WTC11 (cell line): ENCODE data around the gene KLK6. TPM values are rescaled to one million over a fixed set of nuclear protein-coding genes. Genes with fewer than 3 reads are reported as not detected.

Experiments used
- ATAC-seq: fragments of 200-7000 bp; cut with Tn5 transposase; 2 replicates; pipeline ENCODE4 v1.10.0; 2021; ENCODE audit warnings: mild to moderate bottlenecking, moderate library complexity
- CTCF ChIA-PET: fragments of 300-600 bp; sonication (Branson Sonifier 250); formaldehyde crosslinking; loops from one replicate; lab custom pipeline; 2021; ENCODE audit warnings: antibody characterized with exemption; lab: Charles Lee
- POLR2A ChIA-PET: fragments of 350-600 bp; sonication (Branson Sonifier 250); formaldehyde crosslinking; loops from one replicate; lab custom pipeline; 2021; ENCODE audit warnings: antibody characterized with exemption; lab: Charles Lee
- DNase-seq: peaks from one replicate; pipeline ENCODE4 v3.0.0; 2021; ENCODE audit warnings: low spot score
- H3K27ac Mint-ChIP-seq: 2 replicates; pipeline ENCODE4 v1.8.0; 2021; ENCODE audit warnings: mixed read lengths
- H3K27me3 Mint-ChIP-seq: 2 replicates; pipeline ENCODE4 v1.8.0; 2021; ENCODE audit warnings: low read depth, mild to moderate bottlenecking, moderate library complexity, mixed read lengths
- H3K36me3 Mint-ChIP-seq: 2 replicates; pipeline ENCODE4 v1.8.0; 2021; ENCODE audit warnings: mixed read lengths
- H3K4me1 Mint-ChIP-seq: 2 replicates; pipeline ENCODE4 v1.8.0; 2022; ENCODE audit warnings: mixed read lengths
- H3K4me3 Mint-ChIP-seq: 2 replicates; pipeline ENCODE4 v1.8.0; 2021; ENCODE audit warnings: mild to moderate bottlenecking, moderate library complexity, mixed read lengths
- H3K9me3 Mint-ChIP-seq: 2 replicates; pipeline ENCODE4 v1.8.0; 2021; ENCODE audit warnings: mixed read lengths
- ATF1 ChIP-seq: sonication (generic); formaldehyde crosslinking; IDR thresholded peaks from 2 replicates; pipeline ENCODE4 v1.8.1; 2023; ENCODE audit warnings: mild to moderate bottlenecking, moderate library complexity, missing genetic modification reagents
- ATF3 ChIP-seq: sonication (generic); formaldehyde crosslinking; conservative IDR thresholded peaks from 2 replicates; pipeline ENCODE4 v1.8.1; 2022; ENCODE audit warnings: mild to moderate bottlenecking, missing genetic modification reagents
- E2F5 ChIP-seq: sonication (generic); formaldehyde crosslinking; IDR thresholded peaks from 2 replicates; pipeline ENCODE4 v1.8.1; 2022; ENCODE audit warnings: mild to moderate bottlenecking, moderate library complexity, missing genetic modification reagents
- ESRRA ChIP-seq: sonication (generic); formaldehyde crosslinking; IDR thresholded peaks from 2 replicates; pipeline ENCODE4 v1.8.1; 2022; ENCODE audit warnings: mild to moderate bottlenecking, missing genetic modification reagents, borderline replicate concordance
- ETV6 ChIP-seq: sonication (generic); formaldehyde crosslinking; IDR thresholded peaks from 2 replicates; pipeline ENCODE4 v1.8.1; 2022; ENCODE audit warnings: mild to moderate bottlenecking, missing genetic modification reagents
- FOXJ3 ChIP-seq: sonication (generic); formaldehyde crosslinking; IDR thresholded peaks from 2 replicates; pipeline ENCODE4 v1.9.0; 2021; ENCODE audit warnings: missing genetic modification reagents, mild to moderate bottlenecking, borderline replicate concordance
- FOXK1 ChIP-seq: sonication (generic); formaldehyde crosslinking; IDR thresholded peaks from 2 replicates; pipeline ENCODE4 v1.8.0; 2022; ENCODE audit warnings: mild to moderate bottlenecking, moderate library complexity, missing genetic modification reagents
- GABPB1 ChIP-seq: sonication (generic); formaldehyde crosslinking; IDR thresholded peaks from 2 replicates; pipeline ENCODE4 v1.8.1; 2023; ENCODE audit warnings: mild to moderate bottlenecking, missing genetic modification reagents
- GTF2I ChIP-seq: fragments of 250-450 bp; sonication (Bioruptor Pico); conservative IDR thresholded peaks from 2 replicates; pipeline ENCODE4 v1.4.0; 2021; ENCODE audit warnings: mild to moderate bottlenecking
- KAT7 ChIP-seq: sonication (generic); formaldehyde crosslinking; IDR thresholded peaks from 2 replicates; pipeline ENCODE4 v1.8.1; 2023; ENCODE audit warnings: missing genetic modification reagents, mild to moderate bottlenecking, borderline replicate concordance
- NR3C1 ChIP-seq: sonication (generic); formaldehyde crosslinking; conservative IDR thresholded peaks from 2 replicates; pipeline ENCODE4 v1.8.1; 2023; ENCODE audit warnings: low read depth, mild to moderate bottlenecking, missing genetic modification reagents
- SP1 ChIP-seq: sonication (generic); formaldehyde crosslinking; conservative IDR thresholded peaks from 2 replicates; pipeline ENCODE4 v1.8.1; 2022; ENCODE audit warnings: missing genetic modification reagents
- TCF7 ChIP-seq: sonication (generic); formaldehyde crosslinking; IDR thresholded peaks from 2 replicates; pipeline ENCODE4 v1.8.0; 2022; ENCODE audit warnings: mild to moderate bottlenecking, low read depth, missing genetic modification reagents, moderate library complexity
- ZBTB21 ChIP-seq: sonication (generic); formaldehyde crosslinking; IDR thresholded peaks from 2 replicates; pipeline ENCODE4 v1.8.1; 2023; ENCODE audit warnings: mild to moderate bottlenecking, missing genetic modification reagents, borderline replicate concordance
- ZNF121 ChIP-seq: sonication (generic); formaldehyde crosslinking; IDR thresholded peaks from 2 replicates; pipeline ENCODE4 v1.8.0; 2023; ENCODE audit warnings: missing genetic modification reagents
- ZNF263 ChIP-seq: sonication (generic); formaldehyde crosslinking; IDR thresholded peaks from 2 replicates; pipeline ENCODE4 v1.8.1; 2022; ENCODE audit warnings: low read depth, mild to moderate bottlenecking, moderate library complexity, missing genetic modification reagents
- ZNF416 ChIP-seq: fragments of 250-450 bp; sonication (Bioruptor Pico); IDR thresholded peaks from 2 replicates; pipeline ENCODE4 v1.9.0; 2021; ENCODE audit warnings: mild to moderate bottlenecking, inconsistent platforms
- ZNF671 ChIP-seq: fragments of 250-450 bp; sonication (Bioruptor Pico); IDR thresholded peaks from 2 replicates; pipeline ENCODE4 v1.8.0; 2021; ENCODE audit warnings: mild to moderate bottlenecking
- total RNA-seq: library from RNA; stranded (reverse); gene quantifications from 3 replicates; pipeline ENCODE4 v1.2.3, GENCODE V29; 2021
- TF ChIP-seq, protein P1 (sequence below): fragments of 250-450 bp; sonication (Bioruptor Pico); IDR thresholded peaks from 2 replicates; pipeline ENCODE4 v2.1.2; 2022; ENCODE audit warnings: mild to moderate bottlenecking, moderate library complexity
- TF ChIP-seq, protein P2 (sequence below): sonication (generic); formaldehyde crosslinking; IDR thresholded peaks from 2 replicates; pipeline ENCODE4 v1.8.1; 2022; ENCODE audit warnings: missing genetic modification reagents, borderline replicate concordance
- TF ChIP-seq, protein P3 (sequence below): sonication (generic); formaldehyde crosslinking; IDR thresholded peaks from 2 replicates; pipeline ENCODE4 v1.8.0; 2022; ENCODE audit warnings: mild to moderate bottlenecking, missing genetic modification reagents
- TF ChIP-seq, protein P4 (sequence below): fragments of 250-450 bp; sonication (Bioruptor Pico); IDR thresholded peaks from 2 replicates; pipeline ENCODE4 v1.9.0; 2021; ENCODE audit warnings: mild to moderate bottlenecking
- TF ChIP-seq, protein P5 (sequence below): sonication (generic); formaldehyde crosslinking; IDR thresholded peaks from 2 replicates; pipeline ENCODE4 v1.8.1; 2023; ENCODE audit warnings: mild to moderate bottlenecking, missing genetic modification reagents, borderline replicate concordance
- TF ChIP-seq, protein P6 (sequence below): sonication (generic); formaldehyde crosslinking; IDR thresholded peaks from 2 replicates; pipeline ENCODE4 v1.8.1; 2022; ENCODE audit warnings: low read depth, missing genetic modification reagents, borderline replicate concordance

Gene KLK6
- total RNA-seq, 1 experiment from 2014 or later: 0.52 TPM

GRCh38 chr19:51002542-51003311 is 33.3 kb upstream of the KLK6 start:
- CTCF ChIA-PET: interaction anchor here (0.5 to 6.0 kb wide), 9 partner anchors 15 to 465 kb away, joined by 3 to 94 read pairs (median 4); partner anchors contain the start of gene KLK7
- POLR2A ChIA-PET: no interaction called here
- peak; percentile 97 for DNase-seq
- H3K4me3 Mint-ChIP-seq: peak overlapping the region; percentile 67
- TF ChIP-seq, protein P1, sequence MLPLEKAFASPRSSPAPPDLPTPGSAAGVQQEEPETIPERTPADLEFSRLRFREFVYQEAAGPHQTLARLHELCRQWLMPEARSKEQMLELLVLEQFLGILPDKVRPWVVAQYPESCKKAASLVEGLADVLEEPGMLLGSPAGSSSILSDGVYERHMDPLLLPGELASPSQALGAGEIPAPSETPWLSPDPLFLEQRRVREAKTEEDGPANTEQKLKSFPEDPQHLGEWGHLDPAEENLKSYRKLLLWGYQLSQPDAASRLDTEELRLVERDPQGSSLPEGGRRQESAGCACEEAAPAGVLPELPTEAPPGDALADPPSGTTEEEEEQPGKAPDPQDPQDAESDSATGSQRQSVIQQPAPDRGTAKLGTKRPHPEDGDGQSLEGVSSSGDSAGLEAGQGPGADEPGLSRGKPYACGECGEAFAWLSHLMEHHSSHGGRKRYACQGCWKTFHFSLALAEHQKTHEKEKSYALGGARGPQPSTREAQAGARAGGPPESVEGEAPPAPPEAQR: no peak
- no peak for TF ChIP-seq ZNF263 (CRISPR knock-in tag)
- TF ChIP-seq SP1 (CRISPR knock-in tag): 0 out of 2 replicates have a peak, but pooled peaks have one; percentile 24
- no peak for TF ChIP-seq FOXK1 (CRISPR knock-in tag)
- H3K36me3 Mint-ChIP-seq: no peaks in the 10 kb centered on the region
- H3K27ac Mint-ChIP-seq: peak overlapping the region; percentile 93
- H3K9me3 Mint-ChIP-seq: no peaks in the 10 kb centered on the region
- H3K27me3 Mint-ChIP-seq: peaks cover 52% of the 10 kb centered on the region
- H3K4me1 Mint-ChIP-seq: peaks cover 24% of the 10 kb centered on the region
- peak; percentile 81 for ATAC-seq

DNA sequence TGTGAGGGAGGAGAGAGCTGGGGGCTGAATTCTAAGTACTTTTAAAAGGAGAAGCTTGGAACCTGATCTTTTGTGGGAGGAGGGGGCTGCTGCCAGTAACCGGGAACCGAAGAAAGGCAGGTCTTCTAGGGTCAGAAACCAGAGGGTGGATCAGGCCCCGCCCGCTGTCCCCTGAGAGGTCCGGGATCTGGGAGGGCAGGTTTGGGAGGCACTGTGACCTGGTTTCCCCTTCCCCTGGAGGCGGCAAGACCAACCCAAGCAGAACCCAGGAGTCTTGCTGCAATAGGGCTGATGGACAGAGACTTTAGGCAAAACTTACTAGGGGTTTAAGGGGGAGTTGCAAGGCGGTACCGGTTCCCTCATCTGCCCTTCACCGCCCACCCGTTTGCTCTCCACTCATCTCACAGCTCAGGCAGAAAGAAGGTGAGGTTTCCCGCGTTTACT is 32.7 kb upstream of the KLK6 start:
- H3K4me3 Mint-ChIP-seq: peak overlapping the region; percentile 67
- POLR2A ChIA-PET: no interaction called here
- CTCF ChIA-PET: interaction anchor here (0.8 to 6.0 kb wide), 9 partner anchors 15 to 464 kb away, joined by 3 to 94 read pairs (median 4); partner anchors contain the start of gene KLK7
- peak overlapping the region; percentile 93 for H3K27ac Mint-ChIP-seq
- TF ChIP-seq ZNF416 (no peak), NR3C1 (CRISPR knock-in tag) (no peak), TCF7 (CRISPR knock-in tag) (no peak), ZNF671 (CRISPR knock-in tag) (no peak), GABPB1 (CRISPR knock-in tag) (no peak), FOXJ3 (CRISPR knock-in tag) (no peak), ZNF121 (CRISPR knock-in tag) (no peak), GTF2I (no peak), ETV6 (CRISPR knock-in tag) (no peak), ZBTB21 (CRISPR knock-in tag) (no peak), ATF1 (CRISPR knock-in tag) (no peak), ATF3 (CRISPR knock-in tag) (no peak), ESRRA (CRISPR knock-in tag) (no peak), KAT7 (CRISPR knock-in tag) (no peak), E2F5 (CRISPR knock-in tag) (no peak)
- TF ChIP-seq, protein P2, sequence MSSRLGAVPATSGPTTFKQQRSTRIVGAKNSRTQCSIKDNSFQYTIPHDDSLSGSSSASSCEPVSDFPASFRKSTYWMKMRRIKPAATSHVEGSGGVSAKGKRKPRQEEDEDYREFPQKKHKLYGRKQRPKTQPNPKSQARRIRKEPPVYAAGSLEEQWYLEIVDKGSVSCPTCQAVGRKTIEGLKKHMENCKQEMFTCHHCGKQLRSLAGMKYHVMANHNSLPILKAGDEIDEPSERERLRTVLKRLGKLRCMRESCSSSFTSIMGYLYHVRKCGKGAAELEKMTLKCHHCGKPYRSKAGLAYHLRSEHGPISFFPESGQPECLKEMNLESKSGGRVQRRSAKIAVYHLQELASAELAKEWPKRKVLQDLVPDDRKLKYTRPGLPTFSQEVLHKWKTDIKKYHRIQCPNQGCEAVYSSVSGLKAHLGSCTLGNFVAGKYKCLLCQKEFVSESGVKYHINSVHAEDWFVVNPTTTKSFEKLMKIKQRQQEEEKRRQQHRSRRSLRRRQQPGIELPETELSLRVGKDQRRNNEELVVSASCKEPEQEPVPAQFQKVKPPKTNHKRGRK (CRISPR knock-in tag): no peak
- TF ChIP-seq, protein P3, sequence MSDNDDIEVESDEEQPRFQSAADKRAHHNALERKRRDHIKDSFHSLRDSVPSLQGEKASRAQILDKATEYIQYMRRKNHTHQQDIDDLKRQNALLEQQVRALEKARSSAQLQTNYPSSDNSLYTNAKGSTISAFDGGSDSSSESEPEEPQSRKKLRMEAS: no peak
- TF ChIP-seq, protein P4, sequence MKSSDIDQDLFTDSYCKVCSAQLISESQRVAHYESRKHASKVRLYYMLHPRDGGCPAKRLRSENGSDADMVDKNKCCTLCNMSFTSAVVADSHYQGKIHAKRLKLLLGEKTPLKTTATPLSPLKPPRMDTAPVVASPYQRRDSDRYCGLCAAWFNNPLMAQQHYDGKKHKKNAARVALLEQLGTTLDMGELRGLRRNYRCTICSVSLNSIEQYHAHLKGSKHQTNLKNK (CRISPR knock-in tag): no peak
- TF ChIP-seq, protein P5, sequence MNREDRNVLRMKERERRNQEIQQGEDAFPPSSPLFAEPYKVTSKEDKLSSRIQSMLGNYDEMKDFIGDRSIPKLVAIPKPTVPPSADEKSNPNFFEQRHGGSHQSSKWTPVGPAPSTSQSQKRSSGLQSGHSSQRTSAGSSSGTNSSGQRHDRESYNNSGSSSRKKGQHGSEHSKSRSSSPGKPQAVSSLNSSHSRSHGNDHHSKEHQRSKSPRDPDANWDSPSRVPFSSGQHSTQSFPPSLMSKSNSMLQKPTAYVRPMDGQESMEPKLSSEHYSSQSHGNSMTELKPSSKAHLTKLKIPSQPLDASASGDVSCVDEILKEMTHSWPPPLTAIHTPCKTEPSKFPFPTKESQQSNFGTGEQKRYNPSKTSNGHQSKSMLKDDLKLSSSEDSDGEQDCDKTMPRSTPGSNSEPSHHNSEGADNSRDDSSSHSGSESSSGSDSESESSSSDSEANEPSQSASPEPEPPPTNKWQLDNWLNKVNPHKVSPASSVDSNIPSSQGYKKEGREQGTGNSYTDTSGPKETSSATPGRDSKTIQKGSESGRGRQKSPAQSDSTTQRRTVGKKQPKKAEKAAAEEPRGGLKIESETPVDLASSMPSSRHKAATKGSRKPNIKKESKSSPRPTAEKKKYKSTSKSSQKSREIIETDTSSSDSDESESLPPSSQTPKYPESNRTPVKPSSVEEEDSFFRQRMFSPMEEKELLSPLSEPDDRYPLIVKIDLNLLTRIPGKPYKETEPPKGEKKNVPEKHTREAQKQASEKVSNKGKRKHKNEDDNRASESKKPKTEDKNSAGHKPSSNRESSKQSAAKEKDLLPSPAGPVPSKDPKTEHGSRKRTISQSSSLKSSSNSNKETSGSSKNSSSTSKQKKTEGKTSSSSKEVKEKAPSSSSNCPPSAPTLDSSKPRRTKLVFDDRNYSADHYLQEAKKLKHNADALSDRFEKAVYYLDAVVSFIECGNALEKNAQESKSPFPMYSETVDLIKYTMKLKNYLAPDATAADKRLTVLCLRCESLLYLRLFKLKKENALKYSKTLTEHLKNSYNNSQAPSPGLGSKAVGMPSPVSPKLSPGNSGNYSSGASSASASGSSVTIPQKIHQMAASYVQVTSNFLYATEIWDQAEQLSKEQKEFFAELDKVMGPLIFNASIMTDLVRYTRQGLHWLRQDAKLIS (CRISPR knock-in tag): no peak
- TF ChIP-seq, protein P6, sequence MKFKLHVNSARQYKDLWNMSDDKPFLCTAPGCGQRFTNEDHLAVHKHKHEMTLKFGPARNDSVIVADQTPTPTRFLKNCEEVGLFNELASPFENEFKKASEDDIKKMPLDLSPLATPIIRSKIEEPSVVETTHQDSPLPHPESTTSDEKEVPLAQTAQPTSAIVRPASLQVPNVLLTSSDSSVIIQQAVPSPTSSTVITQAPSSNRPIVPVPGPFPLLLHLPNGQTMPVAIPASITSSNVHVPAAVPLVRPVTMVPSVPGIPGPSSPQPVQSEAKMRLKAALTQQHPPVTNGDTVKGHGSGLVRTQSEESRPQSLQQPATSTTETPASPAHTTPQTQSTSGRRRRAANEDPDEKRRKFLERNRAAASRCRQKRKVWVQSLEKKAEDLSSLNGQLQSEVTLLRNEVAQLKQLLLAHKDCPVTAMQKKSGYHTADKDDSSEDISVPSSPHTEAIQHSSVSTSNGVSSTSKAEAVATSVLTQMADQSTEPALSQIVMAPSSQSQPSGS (CRISPR knock-in tag): no peak
- H3K9me3 Mint-ChIP-seq: no peaks in the 10 kb centered on the region
- H3K27me3 Mint-ChIP-seq: peaks cover 52% of the 10 kb centered on the region
- H3K36me3 Mint-ChIP-seq: no peaks in the 10 kb centered on the region
- H3K4me1 Mint-ChIP-seq: peaks cover 24% of the 10 kb centered on the region
- no peak for DNase-seq
- no peak for ATAC-seq
